GM04503 (cell line): ENCODE measurements around the gene DUX4.
"Not testable (repeated sequence)": the region's sequence is repeated elsewhere in the genome, so short reads cannot be mapped to it uniquely, and the experiment has no call there.

Source experiments
- DNase-seq: peaks from one replicate; pipeline ENCODE4 v3.0.0-alpha.2; 2012; ENCODE audit warnings: low read depth

Gene DUX4

GRCh38 chr4:190173428-190173827 lies at the start of gene DUX4:
Gene DUX4, plus strand, starts transcription at chr4:190173774. Its CDS starts 0 bp downstream, at chr4:190173774.
- DNase-seq, result not testable (repeated sequence)

GRCh38 chr4:190175436-190175835 lies 1.9 kb downstream of the DUX4 start:
- DNase-seq, result not testable (repeated sequence)

GRCh38 chr4:190177727-190178605 lies 4.4 kb downstream of the DUX4 start:
- not testable (repeated sequence) for DNase-seq

GRCh38 chr4:190178606-190178990 lies 5.0 kb downstream of the DUX4 start:
- DNase-seq, result not testable (repeated sequence)

- DNase-seq, result not testable (repeated sequence)
Measured at GRCh38 chr4:190179030-190179739, 5.6 kb downstream of the DUX4 start.

- DNase-seq, result not testable (repeated sequence)
Measured at GRCh38 chr4:190179740-190180094, 6.1 kb downstream of the DUX4 start.

- DNase-seq, result not testable (repeated sequence)
Measured at GRCh38 chr4:190180947-190181346, 7.4 kb downstream of the DUX4 start.

- not testable (repeated sequence) for DNase-seq
Measured at GRCh38 chr4:190181481-190182100, 8.0 kb downstream of the DUX4 start.

GRCh38 chr4:190203510-190203909 lies 29.9 kb downstream of the DUX4 start:
- DNase-seq, result not testable (repeated sequence)
